Endothelial cell of umbilical vein (primary cell): ENCODE results near the gene RGS6. TPM values are rescaled to one million over a fixed set of nuclear protein-coding genes. Genes with fewer than 3 reads are reported as not detected.

ENCODE experiments used
- BruUV-seq: library from RNA; stranded (reverse); fragments of 400-500 nt; replicated peaks from 2 replicates; lab custom pipeline; 2021; lab: Mats Ljungman, UMichigan
- CTCF ChIA-PET: fragments of 300-600, 350-600 bp; sonication (Branson Sonifier 250); formaldehyde crosslinking; loops from one replicate; lab custom pipeline; 2021; ENCODE audit warnings: antibody characterized with exemption, inconsistent platforms; lab: Charles Lee
- POLR2A ChIA-PET: fragments of 300-600, 350-600 bp; sonication (Branson Sonifier 250); formaldehyde crosslinking; loops from one replicate; lab custom pipeline; 2021; ENCODE audit warnings: antibody characterized with exemption, inconsistent platforms; lab: Charles Lee
- DNase-seq: peaks from one replicate; pipeline ENCODE4 v3.0.0-alpha.2; 2011; ENCODE audit warnings: low read depth, low spot score
- FAIRE-seq: peaks from 2 replicates; lab custom pipeline; 2011; peaks lifted over from hg19 to GRCh38; lab: Jason Lieb, UNC
- H2AFZ ChIP-seq: 2 replicates; pipeline ENCODE4 v1.6.0; 2012; ENCODE audit warnings: low read depth, low read length, control low read depth, inconsistent platforms
- H3K27ac ChIP-seq: 2 replicates; pipeline ENCODE4 v1.5.1; 2011; ENCODE audit warnings: low read depth, mild to moderate bottlenecking, control low read depth, low read length, moderate library complexity; ENCODE audit not compliant: insufficient read depth
- H3K27me3 ChIP-seq, 2 experiments: 2 replicates each; pipeline versions ENCODE4 v1.6.0 to v1.6.1; 2011; ENCODE audit warnings: low read length in 2 of 2, mixed read lengths in 1 of 2; ENCODE audit not compliant: control insufficient read depth in 2 of 2, insufficient read depth in 2 of 2
- H3K36me3 ChIP-seq, 2 experiments: 2 replicates in 1 of 2; 3 replicates in 1 of 2; pipeline ENCODE4 v1.5.1; 2011; ENCODE audit warnings: low read length in 2 of 2, mild to moderate bottlenecking in 1 of 2, moderate library complexity in 1 of 2; ENCODE audit not compliant: control insufficient read depth in 2 of 2, insufficient read depth in 2 of 2; ENCODE audit errors: extremely low read depth in 1 of 2
- H3K4me1 ChIP-seq: 3 replicates; pipeline ENCODE4 v1.5.1; 2011; ENCODE audit warnings: mild to moderate bottlenecking, low read length; ENCODE audit not compliant: control insufficient read depth, insufficient read depth; ENCODE audit errors: extremely low read depth
- H3K4me2 ChIP-seq: 2 replicates; pipeline ENCODE4 v1.6.1; 2011; ENCODE audit warnings: low read length, control low read depth, mixed read lengths; ENCODE audit not compliant: insufficient read depth
- H3K4me3 ChIP-seq, 3 experiments: fragments of 200-600 bp in 1 of 3; sonication (generic), shearing (Covaris generic) in 1 of 3; replicated peaks in 1 of 3; 2 replicates each; pipeline ENCODE4 v1.5.1; 2011 to 2016; ENCODE audit warnings: control low read depth in 3 of 3, low read length in 3 of 3, mild to moderate bottlenecking in 2 of 3, inconsistent platforms in 1 of 3, low read depth in 1 of 3, moderate library complexity in 1 of 3; ENCODE audit not compliant: insufficient read depth in 1 of 3
- H3K79me2 ChIP-seq: 2 replicates; pipeline ENCODE4 v1.6.0; 2012; ENCODE audit warnings: low read length, inconsistent platforms; ENCODE audit not compliant: control insufficient read depth, insufficient read depth
- H3K9ac ChIP-seq: replicated peaks from 2 replicates; pipeline ENCODE3; 2011; ENCODE audit warnings: low read length, control low read depth; ENCODE audit not compliant: insufficient read depth; ENCODE audit errors: extremely low read depth
- H3K9me1 ChIP-seq: replicated peaks from 3 replicates; pipeline ENCODE4 v1.6.0; 2011; ENCODE audit warnings: mild to moderate bottlenecking, low read length; ENCODE audit not compliant: control insufficient read depth, insufficient read depth; ENCODE audit errors: extremely low read depth
- H3K9me3 ChIP-seq: replicated peaks from 2 replicates; pipeline ENCODE4 v1.5.1; 2012; ENCODE audit warnings: low read length, inconsistent platforms; ENCODE audit not compliant: control insufficient read depth, insufficient read depth
- H4K20me1 ChIP-seq: replicated peaks from 2 replicates; pipeline ENCODE3; 2011; ENCODE audit warnings: mild to moderate bottlenecking, low read length; ENCODE audit not compliant: control insufficient read depth, insufficient read depth; ENCODE audit errors: extremely low read depth
- FOS ChIP-seq: IDR thresholded peaks from 2 replicates; pipeline ENCODE4 v1.6.1; 2011; ENCODE audit warnings: mild to moderate bottlenecking, low read length, moderate library complexity, borderline replicate concordance; ENCODE audit not compliant: insufficient read depth
- JUN ChIP-seq: IDR thresholded peaks from 2 replicates; pipeline ENCODE4 v1.6.1; 2011; ENCODE audit warnings: borderline replicate concordance, low read depth; ENCODE audit not compliant: insufficient read length, insufficient read depth
- dilution Hi-C: fragments of 300-500 bp; cut with MboI; formaldehyde crosslinking; loops from one replicate; pipeline ENCODE4 v1.15.0; 2019; ENCODE audit warnings: low sequenced_read_pairs; ENCODE audit not compliant: extremely low pct_ligation_motif_present
- intact Hi-C: fragments of 100-400 bp; cut with micrococcal nuclease; formaldehyde crosslinking; loops from one replicate; pipeline ENCODE4 v1.10.0; 2022
- polyA plus RNA-seq, 4 experiments: library from polyadenylated mRNA; depleted of rRNA in 3 of 4; stranded (reverse) in 3 of 4; unstranded in 1 of 4; fragments of >200 nt; gene quantifications; 2 replicates each; pipeline versions ENCODE4 v1.2.1 to v1.2.3, GENCODE V29; 2011 to 2012; ENCODE audit warnings: missing spikeins in 1 of 4
- total RNA-seq: library from RNA; stranded (reverse); gene quantifications from 2 replicates; pipeline ENCODE4 v1.2.3, GENCODE V29; 2021
- TF ChIP-seq, protein P1 (sequence below), 2 donors: IDR thresholded peaks; 1 replicate in 1 of 2; 2 replicates in 1 of 2; pipeline ENCODE4 v1.5.1; 2011; ENCODE audit warnings: low read length in 2 of 2, mild to moderate bottlenecking in 2 of 2, moderate library complexity in 2 of 2, control low read depth in 1 of 2, inconsistent platforms in 1 of 2, low read depth in 1 of 2; ENCODE audit not compliant: insufficient read depth in 1 of 2; ENCODE audit errors: extremely low read depth in 1 of 2

The RGS6 gene
- total and polyA plus RNA-seq, 2 donors (not counting 3 experiments of a cell fraction or from before 2014, with no cell fraction given) = not detected

DNA sequence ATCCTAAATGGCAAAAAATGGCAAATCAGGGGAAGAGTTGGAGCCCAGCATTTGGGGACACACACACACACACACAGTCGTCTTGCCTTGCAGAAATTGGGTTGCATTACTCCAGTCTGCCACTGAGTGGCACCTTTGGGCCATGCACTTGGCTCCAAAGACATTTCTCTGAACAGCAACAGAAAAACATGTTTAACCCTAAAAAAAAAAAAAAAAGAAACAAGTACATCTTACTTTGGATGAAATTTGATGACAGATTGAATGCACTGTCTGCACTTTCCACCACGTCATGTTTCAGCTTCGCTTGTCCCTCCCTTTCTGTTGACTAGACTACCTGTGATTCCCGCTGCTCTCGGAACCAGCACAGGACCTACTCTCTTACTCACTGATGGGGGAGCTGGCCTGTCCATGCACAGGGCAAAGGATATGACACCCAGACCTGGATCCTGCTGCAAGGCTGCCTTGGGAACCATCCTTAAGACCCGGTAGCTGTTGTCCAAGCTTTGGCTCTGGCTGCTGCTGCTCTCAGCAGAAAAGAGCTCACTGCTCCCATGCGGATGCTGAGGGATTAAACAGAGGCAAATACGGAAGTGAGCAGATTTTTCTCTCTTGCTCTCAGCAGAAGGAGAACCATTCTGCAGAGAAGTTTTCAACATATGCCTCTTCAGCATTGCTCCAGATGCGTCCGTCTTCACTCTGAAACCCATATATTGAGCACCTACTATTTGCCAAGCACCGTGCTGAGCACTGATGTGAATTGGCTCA is 584.9 kb downstream of the RGS6 start:
- Histone ChIP-seq H3K4me1 (peaks cover 6% of the 10 kb centered on the region), H4K20me1 (no peaks in the 10 kb centered on the region), H3K27me3 (peaks cover 2 to 3% of the 10 kb centered on the region in 2 experiments), H3K4me2 (no peak overlapping the region), H3K27ac (no peak overlapping the region), H3K9me1 (no peaks in the 10 kb centered on the region), H3K9ac (no peak overlapping the region), H3K4me3 (no peak overlapping the region), H2AFZ (no peak overlapping the region), H3K79me2 (no peaks in the 10 kb centered on the region), H3K36me3 (no peaks in the 10 kb centered on the region), H3K9me3 (no peaks in the 10 kb centered on the region)
- intact Hi-C loops (loop anchor here (1.0 to 10.0 kb wide), 9 partner anchors 100 to 388 kb away; partner anchors contain the start of gene DPF3), dilution Hi-C loops (no loop called here)
- DNase-seq = peak; percentile 83
- ChIA-PET POLR2A (interaction anchor here (0.9 kb wide), 1 partner anchor 388 kb away, joined by 3 read pairs; no protein-coding TSS in a partner anchor), CTCF (interaction anchor here (0.6 to 10.9 kb wide), 48 partner anchors 8 to 510 kb away, joined by 3 to 751 read pairs (median 4); partner anchors contain the start of genes DPF3 and ZFYVE1)
- no TSS peak for BruUV-seq
- no peak for TF ChIP-seq JUN
- no peak for TF ChIP-seq FOS
- TF ChIP-seq, protein P1, sequence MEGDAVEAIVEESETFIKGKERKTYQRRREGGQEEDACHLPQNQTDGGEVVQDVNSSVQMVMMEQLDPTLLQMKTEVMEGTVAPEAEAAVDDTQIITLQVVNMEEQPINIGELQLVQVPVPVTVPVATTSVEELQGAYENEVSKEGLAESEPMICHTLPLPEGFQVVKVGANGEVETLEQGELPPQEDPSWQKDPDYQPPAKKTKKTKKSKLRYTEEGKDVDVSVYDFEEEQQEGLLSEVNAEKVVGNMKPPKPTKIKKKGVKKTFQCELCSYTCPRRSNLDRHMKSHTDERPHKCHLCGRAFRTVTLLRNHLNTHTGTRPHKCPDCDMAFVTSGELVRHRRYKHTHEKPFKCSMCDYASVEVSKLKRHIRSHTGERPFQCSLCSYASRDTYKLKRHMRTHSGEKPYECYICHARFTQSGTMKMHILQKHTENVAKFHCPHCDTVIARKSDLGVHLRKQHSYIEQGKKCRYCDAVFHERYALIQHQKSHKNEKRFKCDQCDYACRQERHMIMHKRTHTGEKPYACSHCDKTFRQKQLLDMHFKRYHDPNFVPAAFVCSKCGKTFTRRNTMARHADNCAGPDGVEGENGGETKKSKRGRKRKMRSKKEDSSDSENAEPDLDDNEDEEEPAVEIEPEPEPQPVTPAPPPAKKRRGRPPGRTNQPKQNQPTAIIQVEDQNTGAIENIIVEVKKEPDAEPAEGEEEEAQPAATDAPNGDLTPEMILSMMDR (IDR thresholded peaks at IDR 0.05; ENCODE audit: extremely low read depth in 1 of 2, insufficient read depth in 1 of 2, low read depth in 1 of 2, low read length in 2 of 2) = peak; percentile 84 to 88
- FAIRE-seq = peak; percentile 93
